A549 (cell line): ENCODE results near the gene SH3PXD2B. TPM values are rescaled to one million over a fixed set of nuclear protein-coding genes. Genes with fewer than 3 reads are reported as not detected.
A peak's percentile ranks its signal among the peaks of the same experiment; 100 is the strongest.

Source experiments
- ATAC-seq, 2 experiments: fragments of 200-7000 bp in 1 of 2; fragments of >200 bp in 1 of 2; cut with Nextera tagmentation in 1 of 2; cut with Tn5 transposase in 1 of 2; 3 replicates each; pipeline versions ENCODE4 v1.8.0 to v1.9.1; 2018 to 2020; ENCODE audit warnings: mild to moderate bottlenecking in 1 of 2, moderate library complexity in 1 of 2
- CTCF ChIA-PET: fragments of 300-600 bp; sonication (Branson Sonifier 250); formaldehyde crosslinking; extraction: SDS; loops from one replicate; lab custom pipeline; 2021; ENCODE audit warnings: antibody characterized with exemption, inconsistent platforms; lab: Yijun Ruan, JAX
- POLR2A ChIA-PET: fragments of 350-600 bp; formaldehyde crosslinking; extraction: SDS; loops from one replicate; lab custom pipeline; 2021; ENCODE audit warnings: antibody characterized with exemption, inconsistent platforms; lab: Yijun Ruan, JAX
- DNase-seq, 2 experiments: peaks; one replicate each; pipeline versions ENCODE4 v3.0.0 to v3.0.0-alpha.2; 2011 to 2016; ENCODE audit warnings: low read depth in 1 of 2, low spot score in 1 of 2
- FAIRE-seq: peaks from 2 replicates; lab custom pipeline; 2011; peaks lifted over from hg19 to GRCh38; lab: Jason Lieb, UNC
- H3K27ac ChIP-seq, 2 experiments: fragments of >200 bp; sonication (Bioruptor Twin); formaldehyde crosslinking; 3 replicates each; pipeline ENCODE4 v1.5.1; 2016 to 2017
- H3K4me1 ChIP-seq: fragments of >200 bp; sonication (Bioruptor Twin); formaldehyde crosslinking; 3 replicates; pipeline ENCODE4 v1.6.1; 2016
- H3K4me2 ChIP-seq: fragments of >200 bp; sonication (Bioruptor Twin); formaldehyde crosslinking; 3 replicates; pipeline ENCODE4 v1.6.1; 2016
- H3K4me3 ChIP-seq: fragments of >200 bp; sonication (Bioruptor Twin); formaldehyde crosslinking; 3 replicates; pipeline ENCODE4 v1.5.1; 2016
- H3K9me3 ChIP-seq: fragments of >200 bp; sonication (Bioruptor Twin); formaldehyde crosslinking; 3 replicates; pipeline ENCODE4 v1.6.1; 2016
- BCL3 ChIP-seq: fragments of >200 bp; sonication (Bioruptor Twin); formaldehyde crosslinking; IDR thresholded peaks from 3 replicates; pipeline ENCODE4 v1.6.1; 2016
- CBX8 ChIP-seq: fragments of 200-600 bp; sonication (generic); IDR thresholded peaks from 2 replicates; pipeline ENCODE4 v1.6.1; 2016
- CEBPB ChIP-seq, 2 experiments: fragments of >200 bp in 1 of 2; sonication (Bioruptor Twin) in 1 of 2; formaldehyde crosslinking in 1 of 2; IDR thresholded peaks; 2 replicates each; pipeline ENCODE4 v1.6.1; 2012 to 2016
- CHD2 ChIP-seq: fragments of 150-350 bp; IDR thresholded peaks from 2 replicates; pipeline ENCODE4 v1.6.1; 2014; ENCODE audit warnings: low read length; ENCODE audit not compliant: partially characterized antibody
- CHD4 ChIP-seq: fragments of 200-600 bp; sonication (generic); IDR thresholded peaks from 2 replicates; pipeline ENCODE4 v1.6.1; 2016; ENCODE audit warnings: antibody characterized with exemption, mild to moderate bottlenecking, borderline replicate concordance
- ELK1 ChIP-seq: fragments of 150-350 bp; IDR thresholded peaks from 2 replicates; pipeline ENCODE4 v1.6.1; 2014; ENCODE audit warnings: low read depth, mild to moderate bottlenecking, low read length
- FOSB ChIP-seq: fragments of 250-450 bp; sonication (Bioruptor Pico); IDR thresholded peaks from 2 replicates; pipeline ENCODE4 v1.5.0; 2020; ENCODE audit warnings: mild to moderate bottlenecking, moderate library complexity
- FOSL2 ChIP-seq, 2 experiments: fragments of 450-650 bp in 1 of 2; fragments of >200 bp in 1 of 2; sonication (Bioruptor Twin) in 1 of 2; formaldehyde crosslinking; IDR thresholded peaks; 2 replicates each; pipeline versions ENCODE4 v1.5.0 to v1.6.1; 2016 to 2020; ENCODE audit warnings: mild to moderate bottlenecking in 1 of 2, moderate library complexity in 1 of 2
- FOXS1 ChIP-seq: fragments of 250-450 bp; sonication (Bioruptor Pico); IDR thresholded peaks from 2 replicates; pipeline ENCODE4 v1.5.0; 2020; ENCODE audit warnings: mild to moderate bottlenecking, moderate library complexity
- GATA3 ChIP-seq: IDR thresholded peaks from 2 replicates; pipeline ENCODE4 v1.6.1; 2012; ENCODE audit warnings: borderline replicate concordance
- JUN ChIP-seq, 2 experiments: fragments of >200 bp; sonication (Bioruptor Twin); formaldehyde crosslinking; IDR thresholded peaks; 2 replicates in 1 of 2; 3 replicates in 1 of 2; pipeline ENCODE4 v1.6.1; 2016 to 2017
- KDM1A ChIP-seq: fragments of 200-600 bp; sonication (generic); IDR thresholded peaks from 2 replicates; pipeline ENCODE4 v1.6.1; 2016; ENCODE audit warnings: low read depth, mild to moderate bottlenecking
- MYC ChIP-seq: IDR thresholded peaks from 2 replicates; pipeline ENCODE4 v1.6.1; 2012; ENCODE audit warnings: mild to moderate bottlenecking, inconsistent platforms, low read length, improper control_type of control experiment, borderline replicate concordance
- PBX3 ChIP-seq: IDR thresholded peaks from 2 replicates; pipeline ENCODE4 v1.6.1; 2012
- RARB ChIP-seq: fragments of 250-450 bp; sonication (Bioruptor Pico); IDR thresholded peaks from 2 replicates; pipeline ENCODE4 v1.8.0; 2021; ENCODE audit warnings: mild to moderate bottlenecking, moderate library complexity
- RCOR1 ChIP-seq: fragments of 150-350 bp; IDR thresholded peaks from 2 replicates; pipeline ENCODE4 v1.6.1; 2014; ENCODE audit warnings: antibody characterized with exemption, low read length, low read depth
- RFX5 ChIP-seq: fragments of 450-650 bp; IDR thresholded peaks from 2 replicates; pipeline ENCODE4 v1.7.1; 2014; ENCODE audit warnings: antibody characterized with exemption, mild to moderate bottlenecking, moderate library complexity
- SMC3 ChIP-seq: fragments of >200 bp; sonication (Bioruptor Twin); formaldehyde crosslinking; IDR thresholded peaks from 3 replicates; pipeline ENCODE4 v1.6.1; 2018; ENCODE audit warnings: inconsistent platforms
- SREBF2 ChIP-seq: fragments of 450-650 bp; IDR thresholded peaks from 2 replicates; pipeline ENCODE4 v1.6.1; 2014; ENCODE audit warnings: mild to moderate bottlenecking, moderate library complexity
- ZFP36 ChIP-seq: fragments of 450-650 bp; IDR thresholded peaks from 2 replicates; pipeline ENCODE4 v1.6.1; 2014; ENCODE audit warnings: borderline replicate concordance; ENCODE audit not compliant: partially characterized antibody
- ZNF302 ChIP-seq: fragments of 250-450 bp; sonication (Bioruptor Pico); IDR thresholded peaks from 2 replicates; pipeline ENCODE4 v1.9.0; 2021; ENCODE audit warnings: inconsistent platforms, mild to moderate bottlenecking, moderate library complexity
- ZSCAN20 ChIP-seq: fragments of 250-450 bp; sonication (Bioruptor Pico); IDR thresholded peaks from 2 replicates; pipeline ENCODE4 v1.8.0; 2022; ENCODE audit warnings: mild to moderate bottlenecking, moderate library complexity
- WGBS: methylation state at CpG from one replicate; pipeline ENCODE4 v1.1.6; 2017; ENCODE audit errors: missing lambda C conversion rate; 5-methylcytosine and 5-hydroxymethylcytosine counted together
- polyA plus RNA-seq, 4 experiments: library from polyadenylated mRNA; depleted of rRNA in 3 of 4; stranded (reverse); fragments of >200 nt; fragmentation: RNase III in 1 of 4; extraction: RNeasy Plus Mini Kit Qiagen cat#74134 plus additional on column Dnase treatment in 1 of 4; gene quantifications; 2 replicates in 3 of 4; 3 replicates in 1 of 4; pipeline ENCODE4 v1.2.3, GENCODE V29; 2011 to 2017
- TF ChIP-seq, protein P1 (sequence below): fragments of >200 bp; sonication (Bioruptor Twin); formaldehyde crosslinking; IDR thresholded peaks from 3 replicates; pipeline ENCODE4 v1.5.1; 2016
- TF ChIP-seq, protein P2 (sequence below): fragments of 250-450 bp; sonication (Bioruptor Pico); IDR thresholded peaks from 2 replicates; pipeline ENCODE4 v1.5.0; 2021; ENCODE audit warnings: mild to moderate bottlenecking, moderate library complexity, borderline replicate concordance

SH3PXD2B gene
- polyA plus RNA-seq, 2 of the 4 experiments (the other 2 are of a cell fraction), result 15.1 to 15.5 TPM

DNA sequence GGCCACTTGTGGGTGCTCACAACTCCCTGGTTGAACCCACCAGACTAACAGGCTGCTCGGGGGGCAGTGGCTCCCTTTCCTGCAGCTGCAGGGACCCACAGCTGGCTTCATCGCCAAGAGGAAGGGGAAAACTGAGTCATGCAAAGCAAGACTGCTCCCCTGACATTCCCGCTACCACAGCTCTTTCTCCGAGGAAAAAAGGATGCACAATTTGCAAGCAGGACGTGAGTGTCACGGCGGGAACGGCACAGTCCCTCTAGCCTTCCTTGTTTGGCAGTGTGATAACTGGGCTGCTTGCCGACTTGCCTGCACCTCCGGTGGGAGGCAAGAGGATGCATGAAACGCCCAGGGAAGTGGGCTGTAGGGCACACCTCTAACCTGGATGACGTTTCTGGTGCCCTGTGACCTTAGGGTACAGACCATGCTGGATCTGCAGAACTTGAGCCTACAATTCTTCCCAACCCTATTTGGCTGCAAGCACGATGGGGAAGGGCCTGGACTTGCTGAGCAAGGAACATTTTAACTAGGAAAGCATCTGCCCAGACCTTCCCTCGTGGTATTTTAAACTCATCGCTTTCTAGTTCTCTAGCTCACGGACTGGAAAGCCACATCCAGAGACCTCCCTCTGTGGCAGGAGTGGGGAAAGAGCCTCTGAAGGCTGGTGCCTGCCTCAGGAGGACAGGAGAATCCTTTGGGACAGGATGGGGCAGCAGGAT lies 7.8 kb downstream of the SH3PXD2B start:
- Histone ChIP-seq H3K9me3 (no peaks in the 10 kb centered on the region), H3K4me1 (peaks cover 30% of the 10 kb centered on the region), H3K27ac (peak overlapping the region in 1 of 2 experiments; percentile 14; a peak in 1 of 6 replicates), H3K4me2 (no peak overlapping the region), H3K4me3 (no peak overlapping the region)
- TF ChIP-seq RARB (CRISPR knock-in tag) (no peak), CHD2 (no peak), ZFP36 (no peak), CEBPB (IDR thresholded peaks at IDR 0.05) (no peak), KDM1A (no peak), MYC (no peak), ELK1 (no peak), JUN (IDR thresholded peaks at IDR 0.05) (no peak), SMC3 (no peak), FOSB (CRISPR knock-in tag) (no peak), RFX5 (no peak), FOXS1 (CRISPR knock-in tag) (no peak)
- TF ChIP-seq, protein P1, sequence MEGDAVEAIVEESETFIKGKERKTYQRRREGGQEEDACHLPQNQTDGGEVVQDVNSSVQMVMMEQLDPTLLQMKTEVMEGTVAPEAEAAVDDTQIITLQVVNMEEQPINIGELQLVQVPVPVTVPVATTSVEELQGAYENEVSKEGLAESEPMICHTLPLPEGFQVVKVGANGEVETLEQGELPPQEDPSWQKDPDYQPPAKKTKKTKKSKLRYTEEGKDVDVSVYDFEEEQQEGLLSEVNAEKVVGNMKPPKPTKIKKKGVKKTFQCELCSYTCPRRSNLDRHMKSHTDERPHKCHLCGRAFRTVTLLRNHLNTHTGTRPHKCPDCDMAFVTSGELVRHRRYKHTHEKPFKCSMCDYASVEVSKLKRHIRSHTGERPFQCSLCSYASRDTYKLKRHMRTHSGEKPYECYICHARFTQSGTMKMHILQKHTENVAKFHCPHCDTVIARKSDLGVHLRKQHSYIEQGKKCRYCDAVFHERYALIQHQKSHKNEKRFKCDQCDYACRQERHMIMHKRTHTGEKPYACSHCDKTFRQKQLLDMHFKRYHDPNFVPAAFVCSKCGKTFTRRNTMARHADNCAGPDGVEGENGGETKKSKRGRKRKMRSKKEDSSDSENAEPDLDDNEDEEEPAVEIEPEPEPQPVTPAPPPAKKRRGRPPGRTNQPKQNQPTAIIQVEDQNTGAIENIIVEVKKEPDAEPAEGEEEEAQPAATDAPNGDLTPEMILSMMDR, result no peak
- ChIA-PET CTCF (interaction anchor here (0.8 to 1.3 kb wide), 4 partner anchors 33 to 637 kb away, joined by 3 read pairs; partner anchors contain the start of gene NEURL1B), POLR2A (no interaction called here)
- DNase-seq (no peak), FAIRE-seq (no peak), ATAC-seq (no peak)
- 89% methylated on average over 16 of the region's 16 CpGs for WGBS

- POLR2A ChIA-PET, result no interaction called here
- ATAC-seq, result no peak
- H3K27ac ChIP-seq, result peak overlapping the region in 1 of 2 experiments; percentile 14; a peak in 1 of 6 replicates
- 89% methylated on average over 9 of the region's 10 CpGs for WGBS
- FAIRE-seq, result no peak
- H3K4me2 ChIP-seq, result no peak overlapping the region
- no peak overlapping the region for H3K4me3 ChIP-seq
- DNase-seq, result no peak
- no peaks in the 10 kb centered on the region for H3K9me3 ChIP-seq
- H3K4me1 ChIP-seq, result peaks cover 27% of the 10 kb centered on the region
- CTCF ChIA-PET, result interaction anchor here (1.0 to 1.1 kb wide), 3 partner anchors 9 to 251 kb away, joined by 3 to 4 read pairs (median 3); no protein-coding TSS in a partner anchor
- no peak for TF ChIP-seq CHD4
- TF ChIP-seq ZNF302, result no peak
- no peak for TF ChIP-seq PBX3
- TF ChIP-seq GATA3, result no peak
- no peak for TF ChIP-seq SREBF2
- TF ChIP-seq ZSCAN20, result no peak
- no peak for TF ChIP-seq CHD2
- TF ChIP-seq SMC3, result no peak
- TF ChIP-seq RCOR1, result no peak
- TF ChIP-seq, protein P2, sequence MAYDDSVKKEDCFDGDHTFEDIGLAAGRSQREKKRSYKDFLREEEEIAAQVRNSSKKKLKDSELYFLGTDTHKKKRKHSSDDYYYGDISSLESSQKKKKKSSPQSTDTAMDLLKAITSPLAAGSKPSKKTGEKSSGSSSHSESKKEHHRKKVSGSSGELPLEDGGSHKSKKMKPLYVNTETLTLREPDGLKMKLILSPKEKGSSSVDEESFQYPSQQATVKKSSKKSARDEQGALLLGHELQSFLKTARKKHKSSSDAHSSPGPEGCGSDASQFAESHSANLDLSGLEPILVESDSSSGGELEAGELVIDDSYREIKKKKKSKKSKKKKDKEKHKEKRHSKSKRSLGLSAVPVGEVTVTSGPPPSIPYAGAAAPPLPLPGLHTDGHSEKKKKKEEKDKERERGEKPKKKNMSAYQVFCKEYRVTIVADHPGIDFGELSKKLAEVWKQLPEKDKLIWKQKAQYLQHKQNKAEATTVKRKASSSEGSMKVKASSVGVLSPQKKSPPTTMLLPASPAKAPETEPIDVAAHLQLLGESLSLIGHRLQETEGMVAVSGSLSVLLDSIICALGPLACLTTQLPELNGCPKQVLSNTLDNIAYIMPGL, result no peak
- TF ChIP-seq FOSL2 (IDR thresholded peaks at IDR 0.05), result no peak
- TF ChIP-seq FOSL2 (CRISPR knock-in tag; IDR thresholded peaks at IDR 0.05), result no peak
- TF ChIP-seq BCL3, result no peak
- TF ChIP-seq ELK1, result no peak
- no peak for TF ChIP-seq CBX8
Measured at GRCh38 chr5:172445866-172446265, 8.5 kb downstream of the SH3PXD2B start.
